HepG2 (cell line): ENCODE measurements around the gene ZSWIM7. TPM values are rescaled to one million over a fixed set of nuclear protein-coding genes. Genes with fewer than 3 reads are reported as not detected.

Experiments used
- ATAC-seq: fragments of 200-7000 bp; cut with Tn5 transposase; 3 replicates; pipeline ENCODE4 v1.9.1; 2020; ENCODE audit warnings: mild to moderate bottlenecking, moderate library complexity
- BruUV-seq: library from RNA; stranded (reverse); fragments of 400-500 nt; replicated peaks from 2 replicates; lab custom pipeline; 2021; lab: Mats Ljungman, UMichigan
- CTCF ChIA-PET: fragments of 300-600 bp; formaldehyde crosslinking; extraction: SDS; loops from one replicate; lab custom pipeline; 2021; ENCODE audit warnings: low total read pairs, inconsistent platforms, low intra/inter-chr PET ratio; lab: Yijun Ruan, JAX
- POLR2A ChIA-PET: fragments of 350-600 bp; sonication (Branson Sonifier 250); formaldehyde crosslinking; loops from one replicate; lab custom pipeline; 2020; ENCODE audit warnings: antibody characterized with exemption, inconsistent platforms; lab: Yijun Ruan, JAX
- DNase-seq: peaks from one replicate; pipeline ENCODE4 v3.0.0-alpha.2; 2015; ENCODE audit warnings: low spot score
- FAIRE-seq: peaks from 3 replicates; lab custom pipeline; 2011; peaks lifted over from hg19 to GRCh38; lab: Jason Lieb, UNC
- H2AFZ ChIP-seq: one replicate; pipeline ENCODE4 v1.6.1; 2011; ENCODE audit warnings: low read length, inconsistent platforms
- H3K27ac ChIP-seq: fragments of 300-600 bp; 3 replicates; pipeline ENCODE4 v1.8.0; 2011; ENCODE audit warnings: mixed run types, mild to moderate bottlenecking, mixed read lengths, low read length, inconsistent platforms; ENCODE audit not compliant: insufficient read depth; ENCODE audit errors: extremely low read length
- H3K27me3 ChIP-seq, 2 experiments: fragments of 200-600 bp in 1 of 2; 2 replicates in 1 of 2; 3 replicates in 1 of 2; pipeline versions ENCODE4 v1.6.0 to v1.8.0; 2011; ENCODE audit warnings: low read length in 2 of 2, mild to moderate bottlenecking in 2 of 2, moderate library complexity in 2 of 2, inconsistent platforms in 1 of 2; ENCODE audit not compliant: insufficient read depth in 2 of 2, control insufficient read depth in 1 of 2
- H3K36me3 ChIP-seq, 2 experiments: fragments of 200-600 bp in 1 of 2; replicated peaks in 1 of 2; 2 replicates in 1 of 2; 3 replicates in 1 of 2; pipeline versions ENCODE4 v1.5.1 to v1.8.0; 2011; ENCODE audit warnings: low read length in 2 of 2, inconsistent platforms in 1 of 2; ENCODE audit not compliant: insufficient read depth in 2 of 2, control insufficient read depth in 1 of 2
- H3K4me1 ChIP-seq: 2 replicates; pipeline ENCODE4 v1.5.1; 2012; ENCODE audit warnings: low read length, inconsistent platforms; ENCODE audit not compliant: insufficient read depth
- H3K4me2 ChIP-seq: 2 replicates; pipeline ENCODE4 v1.6.0; 2011; ENCODE audit warnings: low read depth, low read length, inconsistent platforms
- H3K4me3 ChIP-seq, 3 experiments: fragments of 200-600 bp in 1 of 3; sonication (generic), shearing (Covaris generic) in 1 of 3; replicated peaks in 1 of 3; 2 replicates each; pipeline ENCODE4 v1.5.1; 2011 to 2016; ENCODE audit warnings: low read length in 3 of 3, inconsistent platforms in 2 of 3, low read depth in 2 of 3, mild to moderate bottlenecking in 2 of 3, control low read depth in 1 of 3, mixed read lengths in 1 of 3; ENCODE audit not compliant: insufficient read depth in 1 of 3
- H3K79me2 ChIP-seq: one replicate; pipeline ENCODE4 v1.6.1; 2011; ENCODE audit warnings: low read length, inconsistent platforms; ENCODE audit not compliant: insufficient read depth
- H3K9ac ChIP-seq: 2 replicates; pipeline ENCODE4 v1.6.0; 2011; ENCODE audit warnings: mild to moderate bottlenecking, low read depth, low read length, inconsistent platforms; ENCODE audit not compliant: insufficient read depth
- H3K9me3 ChIP-seq: 2 replicates; pipeline ENCODE4 v1.5.1; 2012; ENCODE audit warnings: mild to moderate bottlenecking, low read length
- H4K20me1 ChIP-seq: 2 replicates; pipeline ENCODE4 v1.6.0; 2011; ENCODE audit warnings: inconsistent platforms, mild to moderate bottlenecking, low read length, moderate library complexity; ENCODE audit not compliant: insufficient read depth
- AKAP8 ChIP-seq: sonication (generic); formaldehyde crosslinking; IDR thresholded peaks from 2 replicates; pipeline ENCODE4 v1.5.1; 2020; ENCODE audit warnings: mild to moderate bottlenecking, missing genetic modification reagents
- BRD4 ChIP-seq: sonication (generic); formaldehyde crosslinking; IDR thresholded peaks from 2 replicates; pipeline ENCODE4 v1.4.0; 2020; ENCODE audit warnings: missing genetic modification reagents
- CENPX ChIP-seq: sonication (generic); formaldehyde crosslinking; IDR thresholded peaks from 2 replicates; pipeline ENCODE4 v1.9.0; 2021; ENCODE audit warnings: mild to moderate bottlenecking, missing genetic modification reagents, moderate library complexity
- FOXP1 ChIP-seq, 2 experiments: fragments of 450-650 bp in 1 of 2; IDR thresholded peaks; 2 replicates each; pipeline ENCODE4 v1.6.1; 2017 to 2018; ENCODE audit warnings: antibody characterized with exemption in 1 of 2
- IRF2 ChIP-seq: IDR thresholded peaks from 2 replicates; pipeline ENCODE4 v1.6.1; 2018; ENCODE audit warnings: missing genetic modification reagents, missing compliant biosample characterization
- NCOA2 ChIP-seq: sonication (generic); formaldehyde crosslinking; IDR thresholded peaks from 2 replicates; pipeline ENCODE4 v1.8.0; 2022; ENCODE audit warnings: inconsistent platforms
- PCBP2 ChIP-seq: fragments of 200-400 bp; formaldehyde crosslinking; optimal IDR thresholded peaks from 2 replicates; pipeline ENCODE3; 2018; ENCODE audit warnings: low read length, low read depth; ENCODE audit not compliant: poor library complexity, severe bottlenecking
- ZMAT3 ChIP-seq: sonication (generic); formaldehyde crosslinking; conservative IDR thresholded peaks from 2 replicates; pipeline ENCODE4 v1.7.0; 2021; ENCODE audit warnings: missing genetic modification reagents
- ZNF260 ChIP-seq: sonication (generic); formaldehyde crosslinking; IDR thresholded peaks from 2 replicates; pipeline ENCODE4 v1.4.0; 2020; ENCODE audit warnings: missing genetic modification reagents, low read depth, mild to moderate bottlenecking, borderline replicate concordance
- ZNF280D ChIP-seq: sonication (generic); formaldehyde crosslinking; IDR thresholded peaks from 2 replicates; pipeline ENCODE4 v1.5.1; 2020; ENCODE audit warnings: mild to moderate bottlenecking, missing genetic modification reagents
- ZNF567 ChIP-seq: sonication (generic); formaldehyde crosslinking; IDR thresholded peaks from 2 replicates; pipeline ENCODE4 v1.8.1; 2023; ENCODE audit warnings: mild to moderate bottlenecking, missing genetic modification reagents, borderline replicate concordance
- ZNF674 ChIP-seq: sonication (generic); formaldehyde crosslinking; IDR thresholded peaks from 2 replicates; pipeline ENCODE4 v1.5.0; 2020; ENCODE audit warnings: low read depth, mild to moderate bottlenecking, missing genetic modification reagents
- ZNF792 ChIP-seq: IDR thresholded peaks from 2 replicates; pipeline ENCODE4 v1.6.1; 2016
- ZSCAN21 ChIP-seq: sonication (generic); formaldehyde crosslinking; IDR thresholded peaks from 2 replicates; pipeline ENCODE4 v1.8.0; 2022; ENCODE audit warnings: mild to moderate bottlenecking, missing genetic modification reagents, moderate library complexity, borderline replicate concordance
- WGBS: methylation state at CpG from one replicate; pipeline ENCODE4 v1.1.6; 2017; ENCODE audit warnings: low lambda C conversion rate; 5-methylcytosine and 5-hydroxymethylcytosine counted together
- in situ Hi-C: cut with HindIII; loops from 2 replicates; pipeline ENCODE4 v1.10.0; 2017; ENCODE audit warnings: low pct_unique_long_range_greater_than_20kb; ENCODE audit not compliant: extremely low pct_ligation_motif_present
- intact Hi-C: fragments of 100-400 bp; cut with micrococcal nuclease; formaldehyde crosslinking; loops from one replicate; pipeline ENCODE4 v1.10.0; 2022; ENCODE audit not compliant: unreplicated experiment
- polyA plus RNA-seq, 8 experiments: library from polyadenylated mRNA; depleted of rRNA in 3 of 8; stranded (reverse) in 7 of 8; unstranded in 1 of 8; fragments of >200 nt; fragmentation: Illumina TruSeq in 4 of 8; extraction: Trizol in 4 of 8; gene quantifications; 2 replicates each; pipeline versions ENCODE4 v1.2.1 to v1.2.3, GENCODE V29; 2011 to 2016; ENCODE audit warnings: low read depth in 4 of 8, missing spikeins in 1 of 8, mixed read lengths in 1 of 8; ENCODE audit not compliant: insufficient read depth in 1 of 8
- total RNA-seq, 5 experiments: library from RNA; depleted of rRNA; stranded (reverse); fragments of >200 nt; fragmentation: Illumina TruSeq; extraction: Trizol; gene quantifications; 2 replicates each; pipeline ENCODE4 v1.2.3, GENCODE V29; 2016; ENCODE audit warnings: low read depth in 1 of 5
- TF ChIP-seq, protein P1 (sequence below): sonication (generic); formaldehyde crosslinking; IDR thresholded peaks from 2 replicates; pipeline ENCODE4 v1.4.0; 2020; ENCODE audit warnings: mild to moderate bottlenecking, missing genetic modification reagents

Gene ZSWIM7
- total and polyA plus RNA-seq, 2 of the 13 experiments (the other 11 are each of a cell fraction or from before 2014, with no cell fraction given) = 13.1 to 28.1 TPM

DNA sequence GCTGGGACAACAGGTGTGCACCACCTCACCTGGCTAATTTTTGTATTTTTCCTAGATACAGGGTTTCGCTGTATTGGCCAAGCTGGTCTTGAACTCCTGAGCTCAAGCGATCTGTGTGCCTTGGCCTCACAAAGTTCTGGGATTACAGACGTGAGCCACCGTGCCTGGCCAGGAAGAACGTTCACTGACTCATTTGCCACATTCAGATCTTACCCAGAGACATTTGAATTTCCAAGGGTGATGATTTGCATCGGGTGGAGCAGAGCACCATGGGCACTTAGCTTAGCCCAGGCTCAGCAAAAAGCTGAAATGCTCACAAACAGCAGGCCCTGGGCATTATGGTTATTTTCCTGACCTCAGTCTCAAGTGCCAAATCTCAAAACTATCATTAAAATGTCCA lies 69.1 kb downstream of the ZSWIM7 start:
- H2AFZ ChIP-seq = no peak overlapping the region
- CTCF ChIA-PET = no interaction called here
- no peak overlapping the region for H3K4me2 ChIP-seq
- no peak overlapping the region for H3K4me3 ChIP-seq
- H3K9me3 ChIP-seq = no peaks in the 10 kb centered on the region
- no peak overlapping the region for H3K27ac ChIP-seq
- 28% methylated on average over 6 of the region's 6 CpGs for WGBS
- in situ Hi-C loops = loop anchor here (25.0 kb wide), 1 partner anchor 93 kb away; no protein-coding TSS in a partner anchor
- peaks cover 5% of the 10 kb centered on the region for H3K4me1 ChIP-seq
- H3K36me3 ChIP-seq = no peaks in the 10 kb centered on the region
- no peaks in the 10 kb centered on the region for H4K20me1 ChIP-seq
- FAIRE-seq = no peak
- DNase-seq = no peak
- peaks cover 2 to 13% of the 10 kb centered on the region in 2 experiments; a peak in 1 of 5 replicates for H3K27me3 ChIP-seq
- H3K9ac ChIP-seq = no peak overlapping the region
- H3K79me2 ChIP-seq = no peaks in the 10 kb centered on the region
- TF ChIP-seq, protein P1, sequence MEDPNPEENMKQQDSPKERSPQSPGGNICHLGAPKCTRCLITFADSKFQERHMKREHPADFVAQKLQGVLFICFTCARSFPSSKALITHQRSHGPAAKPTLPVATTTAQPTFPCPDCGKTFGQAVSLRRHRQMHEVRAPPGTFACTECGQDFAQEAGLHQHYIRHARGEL = no peak
- TF ChIP-seq BRD4 (CRISPR knock-in tag) (no peak), ZNF280D (no peak), ZNF260 (no peak), ZSCAN21 (CRISPR knock-in tag) (no peak), AKAP8 (no peak), FOXP1 (IDR thresholded peaks at IDR 0.05) (no peak), FOXP1 (CRISPR knock-in tag; IDR thresholded peaks at IDR 0.05) (no peak), ZMAT3 (CRISPR knock-in tag) (no peak), IRF2 (CRISPR knock-in tag) (no peak), CENPX (CRISPR knock-in tag) (no peak), ZNF567 (CRISPR knock-in tag) (no peak), ZNF792 (CRISPR knock-in tag) (no peak), PCBP2 (no peak), ZNF674 (CRISPR knock-in tag) (no peak), NCOA2 (CRISPR knock-in tag) (no peak)
- TF ChIP-seq, all 625 proteins: peak for 0
- BruUV-seq = no TSS peak
- intact Hi-C loops = no loop called here
- POLR2A ChIA-PET = no interaction called here
- ATAC-seq = no peak
